GM18498 (cell line): ENCODE data around the gene PIK3R1.

ENCODE experiments used
- ATAC-seq: cut with Tn5 transposase; IDR thresholded peaks from one replicate; pipeline ENCODE4 v1.9.1; 2021; ENCODE audit warnings: mild to moderate bottlenecking, moderate library complexity; ENCODE audit not compliant: unreplicated experiment

PIK3R1 gene

DNA sequence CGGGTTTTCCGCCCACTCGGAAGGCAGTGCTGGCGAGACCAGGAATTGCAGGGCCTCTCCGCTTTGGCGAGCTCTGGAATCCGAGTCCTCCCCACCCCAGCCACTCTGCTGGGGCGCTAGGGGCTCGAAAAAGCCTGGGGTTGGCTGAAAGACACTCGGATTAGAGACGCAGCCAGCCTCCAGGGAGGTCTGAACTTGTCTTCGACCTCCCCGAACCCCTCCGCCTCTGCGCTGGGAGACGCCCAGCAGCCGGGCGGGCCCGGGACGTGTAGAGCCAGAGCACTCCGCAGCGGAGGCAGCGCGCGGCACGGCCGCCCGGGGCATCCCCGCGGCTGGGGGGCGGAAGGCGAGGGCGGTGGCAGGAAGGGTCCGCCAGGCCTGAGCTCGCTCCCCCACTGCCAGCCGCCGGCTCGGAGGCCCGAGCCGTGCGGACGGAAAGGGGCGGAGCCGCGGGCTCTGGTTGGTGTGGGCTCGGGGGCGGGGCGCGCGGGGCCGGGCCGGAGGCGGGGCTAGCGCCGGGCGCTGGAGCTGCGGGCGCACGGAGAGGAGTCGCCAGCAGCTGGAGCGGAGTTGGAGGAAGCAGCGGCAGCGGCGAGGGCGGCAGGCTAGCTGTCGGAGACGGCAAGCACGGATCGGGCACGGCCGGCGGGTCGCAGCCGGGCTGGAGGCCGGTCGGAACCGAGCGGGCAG, at the start of gene PIK3R1:
PIK3R1 (plus strand) TSS at position 549 of the 690 bp plus-strand sequence. CDS start 10,920 bp downstream, outside the sequence.
- ATAC-seq: peak; percentile 85

GRCh38 chr5:68167195-68167651, 48.3 kb upstream of the PIK3R1 start:
- ATAC-seq: no peak

- ATAC-seq: no peak
Measured at GRCh38 chr5:68169903-68170302, 45.7 kb upstream of the PIK3R1 start.

DNA sequence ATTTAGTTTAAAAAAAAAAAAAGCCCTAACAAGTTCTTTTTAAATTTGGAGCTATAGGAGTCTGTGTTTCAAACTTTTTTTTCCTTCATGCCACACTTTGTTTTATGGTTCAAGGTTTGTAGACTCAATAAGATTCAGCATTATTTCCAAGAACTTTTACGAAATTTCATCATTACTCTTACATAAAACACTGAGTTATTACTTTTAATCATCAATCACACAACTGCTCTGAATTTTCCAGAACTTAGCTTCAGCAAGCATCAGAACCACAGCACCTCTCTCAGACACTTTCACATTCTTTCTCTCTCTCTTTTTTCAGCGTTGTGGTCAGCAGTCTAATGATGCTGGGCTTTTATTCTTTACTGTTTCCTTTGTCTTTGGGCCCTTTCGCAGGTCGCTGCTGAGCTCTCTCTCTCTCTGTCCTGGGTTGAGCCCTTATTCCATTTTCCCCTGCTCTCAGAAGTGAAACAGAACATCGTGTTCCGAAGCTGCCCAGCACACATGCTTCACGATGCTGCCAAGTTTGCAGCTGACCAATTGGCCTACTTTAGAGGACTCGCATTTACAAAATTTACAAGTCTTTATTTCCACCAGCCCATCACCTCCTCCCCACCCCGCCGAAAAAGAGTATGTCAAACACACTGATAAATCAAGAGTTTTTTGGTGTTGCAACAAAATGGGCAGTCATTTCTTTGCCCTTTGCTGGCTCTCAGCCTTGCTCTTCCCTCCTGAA, 44.6 kb upstream of the PIK3R1 start:
- no peak for ATAC-seq

GRCh38 chr5:68172314-68172713, 43.2 kb upstream of the PIK3R1 start:
- ATAC-seq: no peak

DNA sequence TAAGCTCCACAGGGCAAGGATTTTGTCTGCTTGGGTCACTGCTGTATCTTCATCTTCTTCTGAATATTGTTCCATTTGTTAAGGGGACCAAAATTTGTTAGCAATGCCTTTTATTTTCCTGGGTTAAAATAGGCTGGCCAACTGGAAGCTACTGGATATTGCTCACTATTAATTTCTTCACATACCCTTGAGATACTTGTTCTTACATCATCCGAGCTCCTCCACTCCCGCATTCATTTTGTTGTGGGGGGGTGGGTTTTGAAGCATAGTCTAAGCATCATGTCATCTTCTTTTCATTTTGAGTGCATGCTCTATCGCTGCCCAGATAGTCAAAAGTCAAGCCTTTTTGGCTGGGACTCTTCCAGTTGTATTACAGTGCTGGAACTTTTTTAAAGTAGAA, 42.5 kb upstream of the PIK3R1 start:
- ATAC-seq: no peak

DNA sequence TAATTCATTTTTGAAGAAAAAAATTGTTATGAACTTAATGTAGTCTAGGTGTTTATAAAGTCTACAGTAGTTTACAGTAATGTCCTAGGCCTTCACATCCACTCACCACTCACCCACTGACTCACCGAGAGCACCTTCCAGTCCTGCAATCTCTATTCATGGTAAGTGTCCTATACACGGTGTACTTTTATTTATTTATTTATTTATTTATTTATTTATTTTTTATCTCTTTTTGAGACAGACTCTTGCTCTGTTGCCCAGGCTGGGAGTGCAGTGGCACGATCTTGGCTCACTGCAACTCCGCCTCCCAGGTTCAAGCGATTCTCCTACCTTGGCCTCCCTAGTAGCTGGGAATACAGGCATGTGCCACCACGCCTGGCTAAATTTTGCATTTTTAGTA, 39.3 kb upstream of the PIK3R1 start:
- ATAC-seq: no peak

DNA sequence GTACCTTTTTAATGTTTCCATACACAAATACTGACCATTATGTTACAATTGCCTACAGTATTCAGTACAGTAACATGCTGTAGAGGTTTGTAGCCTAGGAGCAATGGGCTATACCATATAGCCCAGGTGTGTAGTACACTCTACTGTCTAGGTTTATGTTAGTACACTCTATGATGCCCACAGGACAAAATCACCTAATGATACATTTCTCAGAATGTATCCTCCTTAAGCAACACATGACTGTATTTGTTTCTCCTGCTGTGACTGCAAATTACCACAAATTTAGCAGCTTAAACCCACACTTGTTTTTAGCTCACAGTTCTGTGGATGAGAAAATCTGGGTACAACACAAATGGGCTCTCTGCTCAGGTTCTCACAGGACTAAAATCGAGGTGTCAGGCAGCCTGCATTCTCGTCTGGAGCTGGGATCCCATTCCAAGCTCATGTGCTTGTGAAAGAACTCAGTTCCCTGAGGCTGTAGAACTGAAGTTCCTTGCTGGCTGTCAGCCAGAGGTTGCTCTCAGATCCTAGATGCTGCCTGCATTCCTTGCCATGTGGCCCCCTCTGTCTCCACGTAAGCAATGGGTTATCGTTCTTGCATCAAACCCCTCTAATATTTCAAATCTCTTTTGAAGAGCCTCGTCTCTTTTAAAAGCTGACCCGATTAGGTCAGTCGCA, 38.6 kb upstream of the PIK3R1 start:
- no peak for ATAC-seq

- no peak for ATAC-seq
Measured at GRCh38 chr5:68177676-68178075, 37.9 kb upstream of the PIK3R1 start.

- ATAC-seq: no peak
Measured at GRCh38 chr5:68178579-68178978, 37.0 kb upstream of the PIK3R1 start.

DNA sequence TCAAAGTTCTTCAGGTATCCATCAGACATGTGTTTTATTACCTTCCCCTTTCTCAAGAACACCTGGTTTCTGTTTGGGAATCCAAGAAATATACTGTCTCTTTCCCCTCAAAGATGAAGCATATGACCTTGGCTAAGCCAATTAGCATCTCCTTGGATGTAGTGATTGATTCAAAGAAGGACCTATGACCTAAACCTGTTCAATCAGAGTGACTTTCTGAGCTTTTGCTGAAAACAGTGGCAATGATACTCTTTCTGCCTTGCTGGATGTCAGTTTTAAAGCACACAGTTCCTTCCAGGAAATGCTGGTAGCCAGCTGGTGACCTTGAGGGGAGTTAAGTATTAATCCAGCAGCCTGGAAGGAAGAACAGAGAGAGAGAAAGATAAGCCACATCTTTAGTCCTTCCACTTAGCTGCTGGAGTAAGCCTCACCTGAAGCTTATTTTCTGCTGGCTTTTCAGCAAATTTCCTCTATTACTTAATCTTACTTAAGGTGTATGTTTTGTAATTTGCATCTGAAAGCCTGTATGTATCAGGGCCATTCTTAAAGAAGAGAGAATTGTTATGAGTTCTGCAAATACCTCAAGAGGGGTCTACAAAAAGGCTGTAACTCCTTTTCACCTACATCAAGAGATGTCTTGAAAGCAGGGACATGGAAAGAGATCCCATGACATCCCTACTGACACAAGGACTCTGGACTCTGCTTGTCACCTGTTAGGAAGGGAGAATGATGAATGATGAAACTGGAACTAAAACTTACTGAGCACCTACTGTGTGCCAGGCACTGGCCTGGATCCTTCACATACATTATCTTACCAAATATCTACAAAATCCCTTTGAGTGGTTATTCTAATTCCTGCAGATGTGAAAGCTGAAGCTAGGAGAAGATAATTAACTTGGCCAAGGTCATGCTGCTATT, 35.2 kb upstream of the PIK3R1 start:
- ATAC-seq: no peak

DNA sequence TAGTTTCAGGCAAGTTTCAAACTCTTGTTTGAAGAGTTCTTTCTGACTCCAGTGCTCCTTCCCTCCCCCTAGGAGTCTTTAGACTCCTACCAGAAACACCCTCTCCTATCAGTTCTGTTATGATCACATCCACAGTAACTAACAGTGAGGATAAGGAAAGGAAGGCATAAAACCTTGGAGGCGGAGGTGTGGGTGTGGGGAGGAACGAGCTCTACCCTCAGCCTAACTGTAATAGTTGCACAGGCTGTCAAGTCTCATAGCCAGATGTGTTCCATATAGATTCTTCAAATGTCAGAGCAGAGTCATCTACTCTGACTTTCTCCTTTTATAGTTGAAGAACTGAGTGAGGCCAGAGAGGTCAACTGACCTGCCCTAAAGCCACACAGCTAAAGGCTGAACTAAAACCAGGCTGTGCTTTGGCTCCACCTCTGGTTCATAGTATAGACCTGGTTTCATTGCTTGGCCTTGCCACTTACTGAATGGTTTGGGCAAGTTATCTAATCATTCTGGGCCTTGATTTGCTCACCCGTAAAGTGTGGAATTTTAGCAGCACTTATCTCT, 34.4 kb upstream of the PIK3R1 start:
- ATAC-seq: no peak

DNA sequence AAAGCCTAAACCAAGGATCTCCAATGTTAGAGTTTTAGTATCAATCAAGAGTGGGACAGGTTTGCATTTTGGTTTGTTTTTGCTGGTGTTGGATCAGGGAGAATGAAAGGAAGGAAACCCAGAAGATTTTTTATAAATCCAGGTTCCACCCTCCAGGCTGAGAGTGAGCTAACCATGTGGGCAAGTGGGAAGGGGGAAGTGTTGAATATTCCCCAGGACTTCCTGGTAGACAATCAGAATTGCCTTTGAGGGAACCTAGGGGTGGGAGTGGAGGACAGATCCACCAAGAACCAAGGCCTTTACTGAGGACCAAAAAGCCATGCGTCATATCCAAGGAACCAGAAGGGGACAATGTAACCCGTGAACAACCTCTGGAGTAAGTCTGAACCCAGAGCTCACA, 33.5 kb upstream of the PIK3R1 start:
- no peak for ATAC-seq

DNA sequence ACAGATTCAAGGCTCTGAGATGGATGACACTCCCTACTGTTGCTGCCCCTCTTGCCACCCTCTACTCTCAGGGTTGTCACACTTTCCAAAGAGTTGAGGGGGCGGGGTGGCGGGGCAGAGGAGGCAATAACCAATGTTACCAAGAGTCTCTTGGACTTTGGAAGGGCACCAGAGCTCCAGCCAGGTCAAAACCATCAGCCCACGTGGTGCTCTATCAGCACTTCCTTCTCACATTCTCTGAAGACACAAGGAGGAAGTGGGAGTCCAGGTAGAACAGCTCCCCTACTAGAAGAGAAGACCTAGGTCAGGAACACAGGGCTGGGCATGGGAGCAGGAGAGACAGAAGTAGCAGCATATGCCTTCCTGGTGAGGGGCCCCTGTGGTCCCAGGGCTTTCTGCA, 33.0 kb upstream of the PIK3R1 start:
- ATAC-seq: peak; percentile 58

GRCh38 chr5:68187268-68188055, 28.1 kb upstream of the PIK3R1 start:
- ATAC-seq: no peak

GRCh38 chr5:68189171-68189570, 26.4 kb upstream of the PIK3R1 start:
- ATAC-seq: no peak

- no peak for ATAC-seq
Measured at GRCh38 chr5:68189613-68190012, 25.9 kb upstream of the PIK3R1 start.

- ATAC-seq: no peak
Measured at GRCh38 chr5:68190619-68191018, 24.9 kb upstream of the PIK3R1 start.

GRCh38 chr5:68191083-68191791, 24.3 kb upstream of the PIK3R1 start:
- ATAC-seq: no peak
